IMR-90 (cell line): Measurements from ENCODE around the gene CNTN4. TPM values are rescaled to one million over a fixed set of nuclear protein-coding genes. Genes with fewer than 3 reads are reported as not detected.

Experiments used
- ATAC-seq: fragments of 200-7000 bp; cut with Tn5 transposase; 2 replicates; pipeline ENCODE4 v1.9.1; 2020; ENCODE audit warnings: low read depth, mild to moderate bottlenecking, moderate library complexity
- BruUV-seq: library from RNA; stranded (reverse); fragments of 400-500 nt; replicated peaks from 2 replicates; lab custom pipeline; 2021; lab: Mats Ljungman, UMichigan
- CTCF ChIA-PET: fragments of 300-600 bp; formaldehyde crosslinking; extraction: SDS; loops from one replicate; lab custom pipeline; 2021; ENCODE audit warnings: antibody characterized with exemption; lab: Yijun Ruan, JAX
- POLR2A ChIA-PET: fragments of 300-600 bp; sonication (Branson Sonifier 250); formaldehyde crosslinking; loops from one replicate; lab custom pipeline; 2022; ENCODE audit warnings: antibody characterized with exemption; ENCODE audit not compliant: unreplicated experiment; lab: Charles Lee
- DNase-seq: peaks from one replicate; pipeline ENCODE4 v3.0.0; 2013
- H2AFZ ChIP-seq: replicated peaks from 2 replicates; pipeline ENCODE3; 2013; ENCODE audit warnings: low read length, mild to moderate bottlenecking; ENCODE audit not compliant: poor library complexity
- H2AK5ac ChIP-seq: 2 replicates; pipeline ENCODE4 v1.6.1; 2013; ENCODE audit warnings: low read depth, low read length, inconsistent platforms
- H2AK9ac ChIP-seq: replicated peaks from 2 replicates; pipeline ENCODE3; 2013; ENCODE audit warnings: mild to moderate bottlenecking, low read depth, low read length, moderate library complexity; ENCODE audit not compliant: poor library complexity
- H2BK120ac ChIP-seq: 2 replicates; pipeline ENCODE4 v1.6.1; 2013; ENCODE audit warnings: low read depth, low read length, inconsistent platforms
- H2BK15ac ChIP-seq: 3 replicates; pipeline ENCODE4 v1.6.1; 2013; ENCODE audit warnings: low read depth, low read length, inconsistent platforms
- H2BK20ac ChIP-seq: 2 replicates; pipeline ENCODE4 v1.6.1; 2013; ENCODE audit warnings: low read depth, mild to moderate bottlenecking, inconsistent platforms, low read length, moderate library complexity
- H2BK5ac ChIP-seq: 2 replicates; pipeline ENCODE4 v1.6.1; 2013; ENCODE audit warnings: mild to moderate bottlenecking, low read depth, low read length, inconsistent platforms; ENCODE audit not compliant: poor library complexity, severe bottlenecking
- H3K14ac ChIP-seq: replicated peaks from 2 replicates; pipeline ENCODE4 v1.6.1; 2013; ENCODE audit warnings: low read depth, low read length, inconsistent platforms
- H3K18ac ChIP-seq: 2 replicates; pipeline ENCODE4 v1.6.1; 2013; ENCODE audit warnings: low read depth, low read length, control low read depth
- H3K23ac ChIP-seq: 2 replicates; pipeline ENCODE4 v1.6.1; 2013; ENCODE audit warnings: low read depth, low read length, inconsistent platforms
- H3K27ac ChIP-seq: 2 replicates; pipeline ENCODE4 v1.5.1; 2013; ENCODE audit warnings: mild to moderate bottlenecking, control low read depth, low read length; ENCODE audit not compliant: insufficient read depth
- H3K27me3 ChIP-seq: 2 replicates; pipeline ENCODE4 v1.6.1; 2013; ENCODE audit warnings: low read length; ENCODE audit not compliant: control insufficient read depth, insufficient read depth
- H3K36me3 ChIP-seq: 2 replicates; pipeline ENCODE4 v1.6.1; 2013; ENCODE audit warnings: low read length, mixed read lengths; ENCODE audit not compliant: control insufficient read depth, insufficient read depth
- H3K4ac ChIP-seq: 2 replicates; pipeline ENCODE4 v1.6.1; 2013; ENCODE audit warnings: low read depth, low read length, inconsistent platforms
- H3K4me1 ChIP-seq: 2 replicates; pipeline ENCODE4 v1.6.1; 2013; ENCODE audit warnings: low read length, mixed read lengths; ENCODE audit not compliant: control insufficient read depth, insufficient read depth
- H3K4me2 ChIP-seq: 2 replicates; pipeline ENCODE4 v1.6.1; 2013; ENCODE audit warnings: low read depth, mild to moderate bottlenecking, control low read depth, low read length, moderate library complexity
- H3K4me3 ChIP-seq: 2 replicates; pipeline ENCODE4 v1.5.1; 2013; ENCODE audit warnings: low read depth, mild to moderate bottlenecking, control low read depth, low read length, moderate library complexity; ENCODE audit not compliant: insufficient read depth
- H3K56ac ChIP-seq: 2 replicates; pipeline ENCODE4 v1.6.1; 2013; ENCODE audit warnings: low read length, inconsistent platforms; ENCODE audit not compliant: insufficient read depth; ENCODE audit errors: extremely low read depth
- H3K79me1 ChIP-seq, 2 experiments: 2 replicates each; pipeline ENCODE4 v1.6.1; 2013; ENCODE audit warnings: low read length in 2 of 2, inconsistent platforms in 1 of 2, low read depth in 1 of 2
- H3K9ac ChIP-seq: 2 replicates; pipeline ENCODE4 v1.6.1; 2013; ENCODE audit warnings: low read depth, low read length, control low read depth
- H3K9me1 ChIP-seq: 2 replicates; pipeline ENCODE4 v1.6.1; 2013; ENCODE audit warnings: low read length, inconsistent platforms; ENCODE audit not compliant: insufficient read depth
- H3K9me3 ChIP-seq: 2 replicates; pipeline ENCODE4 v1.6.1; 2013; ENCODE audit warnings: low read length; ENCODE audit not compliant: control insufficient read depth, insufficient read depth
- H4K20me1 ChIP-seq: 2 replicates; pipeline ENCODE4 v1.6.1; 2013; ENCODE audit warnings: low read length, inconsistent platforms; ENCODE audit not compliant: insufficient read depth
- H4K5ac ChIP-seq: 2 replicates; pipeline ENCODE4 v1.6.1; 2013; ENCODE audit warnings: mild to moderate bottlenecking, low read depth, low read length, control low read depth
- H4K8ac ChIP-seq, 2 experiments: 2 replicates each; pipeline ENCODE4 v1.6.1; 2013; ENCODE audit warnings: low read depth in 2 of 2, low read length in 2 of 2, control low read depth in 1 of 2, inconsistent platforms in 1 of 2
- H4K91ac ChIP-seq: 2 replicates; pipeline ENCODE4 v1.6.1; 2013; ENCODE audit warnings: low read depth, low read length, inconsistent platforms; ENCODE audit not compliant: insufficient read depth
- BHLHE40 ChIP-seq: fragments of 150-350 bp; IDR thresholded peaks from 2 replicates; pipeline ENCODE4 v1.6.1; 2016; ENCODE audit warnings: mild to moderate bottlenecking, low read depth, low read length
- CEBPB ChIP-seq: IDR thresholded peaks from 2 replicates; pipeline ENCODE4 v1.6.1; 2012; ENCODE audit warnings: low read depth, low read length, improper control_type of control experiment
- CHD1 ChIP-seq: IDR thresholded peaks from 2 replicates; pipeline ENCODE4 v1.6.1; 2012; ENCODE audit warnings: low read depth, low read length, improper control_type of control experiment
- ELK1 ChIP-seq: fragments of 150-350 bp; IDR thresholded peaks from 2 replicates; pipeline ENCODE4 v1.6.1; 2016; ENCODE audit warnings: low read depth, mild to moderate bottlenecking, low read length, moderate library complexity, borderline replicate concordance
- FOS ChIP-seq: fragments of 150-350 bp; IDR thresholded peaks from 2 replicates; pipeline ENCODE4 v1.6.1; 2016; ENCODE audit warnings: low read depth, low read length
- MAFK ChIP-seq: IDR thresholded peaks from 2 replicates; pipeline ENCODE4 v1.6.1; 2012; ENCODE audit warnings: low read depth, low read length, improper control_type of control experiment
- MAZ ChIP-seq: IDR thresholded peaks from 2 replicates; pipeline ENCODE4 v1.6.1; 2012; ENCODE audit warnings: low read depth, mild to moderate bottlenecking, low read length, improper control_type of control experiment, moderate library complexity, borderline replicate concordance
- MXI1 ChIP-seq: IDR thresholded peaks from 2 replicates; pipeline ENCODE4 v1.6.1; 2012; ENCODE audit warnings: low read depth, mild to moderate bottlenecking, low read length, moderate library complexity, borderline replicate concordance
- NFE2L2 ChIP-seq: fragments of 150-350 bp; IDR thresholded peaks from 2 replicates; pipeline ENCODE4 v1.6.1; 2016; ENCODE audit warnings: low read depth, mild to moderate bottlenecking, low read length
- POLR2A ChIP-seq: IDR thresholded peaks from 2 replicates; pipeline ENCODE4 v1.6.1; 2012; ENCODE audit warnings: mild to moderate bottlenecking, low read depth, low read length
- RAD21 ChIP-seq: IDR thresholded peaks from 2 replicates; pipeline ENCODE4 v1.6.1; 2012; ENCODE audit warnings: low read length, improper control_type of control experiment
- RFX5 ChIP-seq: IDR thresholded peaks from 2 replicates; pipeline ENCODE4 v1.8.0; 2012; ENCODE audit warnings: low read depth, mild to moderate bottlenecking, low read length, moderate library complexity
- SMC3 ChIP-seq: fragments of 150-350 bp; IDR thresholded peaks from 2 replicates; pipeline ENCODE4 v1.6.1; 2016; ENCODE audit warnings: low read depth, mild to moderate bottlenecking, antibody characterized with exemption, low read length, moderate library complexity
- USF2 ChIP-seq: fragments of 150-350 bp; IDR thresholded peaks from 2 replicates; pipeline ENCODE4 v1.6.1; 2017; ENCODE audit warnings: mild to moderate bottlenecking, antibody characterized with exemption, low read length, low read depth
- WGBS, 2 experiments: methylation state at CpG; one replicate each; pipeline versions ENCODE4 v1.1.5 to v1.1.7; 2013; ENCODE audit warnings: missing lambda C conversion rate in 2 of 2; ENCODE audit not compliant: insufficient read length in 1 of 2; ENCODE audit errors: extremely low coverage in 2 of 2; 5-methylcytosine and 5-hydroxymethylcytosine counted together
- dilution Hi-C: fragments of 300-500 bp; cut with HindIII; formaldehyde crosslinking; loops from one replicate; pipeline ENCODE4 v1.14.3; 2018; ENCODE audit warnings: low sequenced_read_pairs; ENCODE audit not compliant: unreplicated experiment
- in situ Hi-C: fragments of 300-500 bp; cut with MboI; formaldehyde crosslinking; loops from 3 replicates; pipeline ENCODE4 v1.14.3; 2019; ENCODE audit warnings: low sequenced_read_pairs, inconsistent platforms, mixed read lengths
- intact Hi-C: fragments of 100-400 bp; cut with micrococcal nuclease; formaldehyde crosslinking; loops from 2 replicates; pipeline ENCODE4 v1.10.0; 2022
- polyA plus RNA-seq, 3 experiments: library from polyadenylated mRNA; depleted of rRNA; stranded (reverse); fragments of >200 nt; gene quantifications; 2 replicates each; pipeline ENCODE4 v1.2.3, GENCODE V29; 2012; ENCODE audit warnings: low replicate concordance in 1 of 3
- total RNA-seq: library from RNA; depleted of rRNA; stranded (reverse); fragments of >200 nt; gene quantifications from 2 replicates; pipeline ENCODE4 v1.2.3, GENCODE V29; 2012
- TF ChIP-seq, protein P1 (sequence below): conservative IDR thresholded peaks from 2 replicates; pipeline ENCODE4 v1.5.1; 2012; ENCODE audit warnings: mild to moderate bottlenecking, low read depth, low read length, improper control_type of control experiment

CNTN4 gene
- total and polyA plus RNA-seq, 2 of the 4 experiments (the other 2 are of a cell fraction), result under 0.01 TPM; not detected in 1

GRCh38 chr3:3107181-3107580 lies 1008.5 kb downstream of the CNTN4 start:
- no CpG with 5 or more reads among the region's 3 CpGs for WGBS, 2 experiments
- Histone ChIP-seq H3K36me3 (no peaks in the 10 kb centered on the region), H4K8ac (no peak overlapping the region), H4K5ac (no peak overlapping the region), H3K9me3 (no peaks in the 10 kb centered on the region), H3K14ac (no peak overlapping the region), H2AK9ac (no peak overlapping the region), H2AK5ac (no peak overlapping the region), H3K56ac (no peak overlapping the region), H2BK5ac (no peak overlapping the region), H3K9me1 (no peaks in the 10 kb centered on the region), H2AFZ (no peak overlapping the region), H3K4me1 (no peaks in the 10 kb centered on the region), H4K91ac (no peak overlapping the region), H3K4me3 (no peak overlapping the region), H3K79me1 (no peaks in the 10 kb centered on the region), H3K27me3 (no peaks in the 10 kb centered on the region), H2BK20ac (no peak overlapping the region), H2BK120ac (no peak overlapping the region), H3K4ac (no peak overlapping the region), H4K20me1 (no peaks in the 10 kb centered on the region), H3K4me2 (no peak overlapping the region), H3K18ac (no peak overlapping the region), H3K9ac (no peak overlapping the region), H3K27ac (no peak overlapping the region), H2BK15ac (no peak overlapping the region), H3K23ac (no peak overlapping the region)
- POLR2A ChIA-PET, result no interaction called here
- dilution Hi-C loops, result no loop called here
- CTCF ChIA-PET, result no interaction called here
- ATAC-seq (no peak), DNase-seq (no peak)
- TF ChIP-seq USF2 (no peak), RAD21 (no peak), BHLHE40 (no peak), CHD1 (no peak), SMC3 (no peak), FOS (no peak), MAZ (no peak), MAFK (no peak), NFE2L2 (no peak), MXI1 (no peak), POLR2A (no peak), CEBPB (no peak), RFX5 (no peak), ELK1 (no peak)
- TF ChIP-seq, protein P1, sequence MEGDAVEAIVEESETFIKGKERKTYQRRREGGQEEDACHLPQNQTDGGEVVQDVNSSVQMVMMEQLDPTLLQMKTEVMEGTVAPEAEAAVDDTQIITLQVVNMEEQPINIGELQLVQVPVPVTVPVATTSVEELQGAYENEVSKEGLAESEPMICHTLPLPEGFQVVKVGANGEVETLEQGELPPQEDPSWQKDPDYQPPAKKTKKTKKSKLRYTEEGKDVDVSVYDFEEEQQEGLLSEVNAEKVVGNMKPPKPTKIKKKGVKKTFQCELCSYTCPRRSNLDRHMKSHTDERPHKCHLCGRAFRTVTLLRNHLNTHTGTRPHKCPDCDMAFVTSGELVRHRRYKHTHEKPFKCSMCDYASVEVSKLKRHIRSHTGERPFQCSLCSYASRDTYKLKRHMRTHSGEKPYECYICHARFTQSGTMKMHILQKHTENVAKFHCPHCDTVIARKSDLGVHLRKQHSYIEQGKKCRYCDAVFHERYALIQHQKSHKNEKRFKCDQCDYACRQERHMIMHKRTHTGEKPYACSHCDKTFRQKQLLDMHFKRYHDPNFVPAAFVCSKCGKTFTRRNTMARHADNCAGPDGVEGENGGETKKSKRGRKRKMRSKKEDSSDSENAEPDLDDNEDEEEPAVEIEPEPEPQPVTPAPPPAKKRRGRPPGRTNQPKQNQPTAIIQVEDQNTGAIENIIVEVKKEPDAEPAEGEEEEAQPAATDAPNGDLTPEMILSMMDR, result no peak
- no TSS peak for BruUV-seq
- in situ Hi-C loops, result no loop called here
- intact Hi-C loops, result no loop called here
